ENCODE results near the gene SLC6A8. TPM values are rescaled to one million over a fixed set of nuclear protein-coding genes. Genes with fewer than 3 reads are reported as not detected.
A peak's percentile ranks its signal among the peaks of the same experiment; 100 is the strongest.

Gene SLC6A8
- total RNA-seq, 1 donor = 8.8 TPM

GRCh38 chrX:153648358-153649177 lies 39.2 kb upstream of the SLC6A8 start:
- H3K4me3 ChIP-seq (ENCODE audit: low read depth, low read length) = no peak overlapping the region
- DNase-seq (ENCODE audit: low read depth) = no peak
- TF ChIP-seq CTCF (IDR thresholded peaks at IDR 0.05; ENCODE audit: insufficient read depth, low read length) = no peak

- peak; percentile 8 for DNase-seq (ENCODE audit: low read depth)
- no peak overlapping the region for H3K4me3 ChIP-seq (ENCODE audit: low read depth, low read length)
- TF ChIP-seq CTCF (IDR thresholded peaks at IDR 0.05; ENCODE audit: insufficient read depth, low read length) = peak; percentile 29
Measured at GRCh38 chrX:153649178-153649914, 38.4 kb upstream of the SLC6A8 start.

- no peak for TF ChIP-seq CTCF (IDR thresholded peaks at IDR 0.05; ENCODE audit: insufficient read depth, low read length)
- H3K4me3 ChIP-seq (ENCODE audit: low read depth, low read length) = no peak overlapping the region
- DNase-seq (ENCODE audit: low read depth) = no peak
Measured at GRCh38 chrX:153649915-153650782, 37.6 kb upstream of the SLC6A8 start.

- no peak overlapping the region for H3K4me3 ChIP-seq (ENCODE audit: low read depth, low read length)
- no peak for TF ChIP-seq CTCF (IDR thresholded peaks at IDR 0.05; ENCODE audit: insufficient read depth, low read length)
- DNase-seq (ENCODE audit: low read depth) = no peak
Measured at GRCh38 chrX:153650959-153651358, 36.8 kb upstream of the SLC6A8 start.

- DNase-seq (ENCODE audit: low read depth) = no peak
- H3K4me3 ChIP-seq (ENCODE audit: low read depth, low read length) = no peak overlapping the region
- TF ChIP-seq CTCF (IDR thresholded peaks at IDR 0.05; ENCODE audit: insufficient read depth, low read length) = peak; percentile 45
Measured at GRCh38 chrX:153651540-153652079, 36.1 kb upstream of the SLC6A8 start.

GRCh38 chrX:153653556-153653955 lies 34.2 kb upstream of the SLC6A8 start:
- DNase-seq (ENCODE audit: low read depth) = no peak
- no peak for TF ChIP-seq CTCF (IDR thresholded peaks at IDR 0.05; ENCODE audit: insufficient read depth, low read length)
- H3K4me3 ChIP-seq (ENCODE audit: low read depth, low read length) = no peak overlapping the region

All from fibroblast of the aortic adventitia (primary cell).